Measurements from ENCODE around the gene TBC1D3L.
"Not testable (repeated sequence)": the region's sequence is repeated elsewhere in the genome, so short reads cannot be mapped to it uniquely, and the experiment has no call there.

TBC1D3L gene

GRCh38 chr17:37988960-37989359 is at the start of gene TBC1D3L:
Gene TBC1D3L, minus strand, starts transcription at chr17:37989060. Its CDS starts 1,540 bp downstream, at chr17:37987520.
- DNase-seq = not testable (repeated sequence)

- DNase-seq = not testable (repeated sequence)
Observed at GRCh38 chr17:38003676-38004075, 14.8 kb upstream of the TBC1D3L start, which contains the start of gene TBC1D3D. Gene TBC1D3D, plus strand, starts transcription at chr17:38003976. Its CDS starts 1,585 bp downstream, at chr17:38005561.

Measured in NCI-H1694 (cell line).